Thymus (tissue), 11 donors: Measurements from ENCODE around the gene PBX1. TPM values are rescaled to one million over a fixed set of nuclear protein-coding genes. Genes with fewer than 3 reads are reported as not detected.

Experiments
- DNase-seq, 9 donors: peaks; one replicate each; pipeline ENCODE4 v3.0.0-alpha.2; 2013; ENCODE audit warnings: low spot score in 9 of 9, low read depth in 6 of 9, missing footprints in 1 of 9
- H3K27ac ChIP-seq, 2 donors: one replicate each; pipeline ENCODE4 v1.5.1; 2013; ENCODE audit warnings: control low read depth in 1 of 2, low read depth in 1 of 2, low read length in 1 of 2, mild to moderate bottlenecking in 1 of 2, moderate library complexity in 1 of 2
- H3K27me3 ChIP-seq, 2 donors: one replicate each; pipeline ENCODE4 v1.5.1; 2013; ENCODE audit warnings: low read length in 1 of 2; ENCODE audit not compliant: control insufficient read depth in 2 of 2, insufficient read depth in 1 of 2
- H3K36me3 ChIP-seq, 2 donors: one replicate each; pipeline ENCODE4 v1.5.1; 2013; ENCODE audit warnings: low read length in 1 of 2, mild to moderate bottlenecking in 1 of 2, moderate library complexity in 1 of 2; ENCODE audit not compliant: control insufficient read depth in 2 of 2, insufficient read depth in 2 of 2
- H3K4me1 ChIP-seq, 2 donors: one replicate each; pipeline ENCODE4 v1.5.1; 2013; ENCODE audit warnings: low read length in 2 of 2; ENCODE audit not compliant: control insufficient read depth in 2 of 2, insufficient read depth in 2 of 2
- H3K4me3 ChIP-seq, 2 donors: one replicate each; pipeline ENCODE4 v1.5.1; 2013; ENCODE audit warnings: low read length in 2 of 2, control low read depth in 1 of 2, mild to moderate bottlenecking in 1 of 2
- H3K9me3 ChIP-seq, 2 donors: one replicate each; pipeline ENCODE4 v1.5.1; 2013; ENCODE audit warnings: low read length in 1 of 2, mild to moderate bottlenecking in 1 of 2; ENCODE audit not compliant: control insufficient read depth in 2 of 2, insufficient read depth in 1 of 2
- WGBS: extraction: QIAGEN DNeasy Blood & Tissue Kit; methylation state at CpG from one replicate; pipeline ENCODE4 v1.1.7; 2013; 5-methylcytosine and 5-hydroxymethylcytosine counted together
- polyA plus RNA-seq: library from polyadenylated mRNA; stranded (reverse); fragments of 200-250 nt; gene quantifications from one replicate; pipeline ENCODE4 v1.2.3, GENCODE V29; 2013
- total RNA-seq: library from RNA; stranded (reverse); fragments of 120-200 nt; gene quantifications from one replicate; pipeline ENCODE4 v1.2.4, GENCODE V29; 2013
- donor health status: healthy.

The PBX1 gene
- total and polyA plus RNA-seq, 2 donors, result 12.7 to 12.9 TPM

DNA sequence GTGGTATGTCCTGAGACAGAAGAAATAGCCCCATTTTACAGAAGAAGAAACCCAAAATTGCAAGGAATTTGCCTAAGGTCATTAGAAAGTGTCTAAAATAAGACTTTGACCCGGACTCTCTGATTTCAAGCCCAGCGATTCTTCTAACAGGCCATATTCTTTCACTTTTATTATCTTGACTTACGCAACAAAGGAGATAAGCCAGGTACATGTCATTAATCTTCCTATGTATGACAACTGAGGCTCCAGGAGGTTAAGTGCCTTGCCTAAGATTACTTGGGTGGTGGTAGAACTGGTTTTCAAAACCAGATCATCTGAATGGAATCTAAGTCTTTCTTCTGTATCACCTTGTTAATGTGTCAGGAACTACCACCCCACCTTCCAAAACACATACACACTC is 124.3 kb downstream of the PBX1 start:
- peak in 1 of 9 donors; percentile 9 for DNase-seq
- H3K27me3 ChIP-seq, result no peaks in the 10 kb centered on the region
- H3K4me1 ChIP-seq, result no peaks in the 10 kb centered on the region
- no peaks in the 10 kb centered on the region for H3K36me3 ChIP-seq
- no peak overlapping the region for H3K27ac ChIP-seq
- H3K9me3 ChIP-seq, result no peaks in the 10 kb centered on the region
- no peak overlapping the region for H3K4me3 ChIP-seq
- 98% methylated on average over 3 of the region's 3 CpGs for WGBS

DNA sequence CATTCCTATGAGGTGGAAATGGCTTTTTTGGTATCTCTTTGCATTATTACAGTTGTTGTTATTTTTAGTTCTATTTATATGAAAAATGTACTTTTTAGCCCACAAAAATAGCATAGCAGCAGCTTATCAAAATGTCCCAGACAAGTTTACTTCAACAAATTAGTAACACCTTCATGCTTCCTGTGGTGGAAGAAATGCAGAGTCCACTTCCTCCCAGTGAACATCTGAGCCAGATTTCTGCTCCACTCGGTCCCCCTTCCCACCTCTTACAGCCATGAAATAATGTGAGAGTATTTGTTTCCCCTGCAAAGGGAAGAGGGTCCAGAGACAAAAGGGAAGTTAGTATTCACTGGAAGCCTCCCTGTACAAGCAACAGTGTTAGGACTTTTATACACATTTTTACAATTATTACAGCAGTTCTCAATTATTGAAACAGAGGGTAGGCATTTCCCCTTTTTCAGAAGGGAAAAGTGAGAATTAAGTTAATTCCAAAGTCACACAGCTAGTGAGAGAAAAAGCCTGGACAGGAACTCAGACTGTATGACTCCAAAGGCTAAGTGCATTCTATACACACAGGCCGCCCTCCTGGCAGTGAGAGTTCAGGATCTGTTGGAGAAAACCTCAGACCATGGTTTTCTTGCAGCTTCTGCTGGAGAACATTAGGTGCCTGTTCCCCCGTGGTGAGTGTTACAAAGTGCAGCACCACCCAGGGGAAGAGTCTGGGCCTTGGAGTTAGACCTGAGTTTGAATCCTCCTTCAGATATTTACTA is 126.5 kb downstream of the PBX1 start:
- H3K36me3 ChIP-seq, result no peaks in the 10 kb centered on the region
- no peaks in the 10 kb centered on the region for H3K4me1 ChIP-seq

GRCh38 chr1:164687777-164688176 is 128.8 kb downstream of the PBX1 start:
- Histone ChIP-seq H3K27ac (no peak overlapping the region), H3K27me3 (no peaks in the 10 kb centered on the region), H3K36me3 (no peaks in the 10 kb centered on the region), H3K9me3 (no peaks in the 10 kb centered on the region), H3K4me1 (no peaks in the 10 kb centered on the region), H3K4me3 (no peak overlapping the region)
- 97% methylated on average over 4 of the region's 4 CpGs for WGBS
- DNase-seq, result no peak

More for the DNA sequence above, 126.5 kb downstream of the PBX1 start:
- DNase-seq, result no peak
- Histone ChIP-seq H3K4me3 (no peak overlapping the region), H3K27ac (no peak overlapping the region), H3K27me3 (no peaks in the 10 kb centered on the region), H3K9me3 (no peaks in the 10 kb centered on the region)
- WGBS, result 44% methylated on average over 3 of the region's 3 CpGs

GRCh38 chr1:164688791-164689190 is 129.8 kb downstream of the PBX1 start:
- no peaks in the 10 kb centered on the region for H3K36me3 ChIP-seq
- no peak overlapping the region for H3K4me3 ChIP-seq
- H3K4me1 ChIP-seq, result no peaks in the 10 kb centered on the region
- H3K9me3 ChIP-seq, result no peaks in the 10 kb centered on the region
- 96% methylated on average over 11 of the region's 11 CpGs for WGBS
- H3K27ac ChIP-seq, result no peak overlapping the region
- no peak for DNase-seq
- H3K27me3 ChIP-seq, result no peaks in the 10 kb centered on the region

GRCh38 chr1:164689672-164690511 is 130.9 kb downstream of the PBX1 start:
- no peaks in the 10 kb centered on the region for H3K4me1 ChIP-seq
- 95% methylated on average over 13 of the region's 13 CpGs for WGBS

GRCh38 chr1:164692420-164692819 is 133.4 kb downstream of the PBX1 start:
- 93% methylated on average over 2 of the region's 2 CpGs for WGBS
- Histone ChIP-seq H3K27me3 (no peaks in the 10 kb centered on the region), H3K4me3 (no peak overlapping the region), H3K4me1 (no peaks in the 10 kb centered on the region), H3K27ac (no peak overlapping the region), H3K9me3 (no peaks in the 10 kb centered on the region), H3K36me3 (no peaks in the 10 kb centered on the region)
- DNase-seq, result no peak

More at GRCh38 chr1:164689672-164690511, 130.9 kb downstream of the PBX1 start:
- no peaks in the 10 kb centered on the region for H3K9me3 ChIP-seq
- DNase-seq, result no peak
- no peaks in the 10 kb centered on the region for H3K36me3 ChIP-seq
- no peaks in the 10 kb centered on the region for H3K27me3 ChIP-seq
- no peak overlapping the region for H3K27ac ChIP-seq
- no peak overlapping the region for H3K4me3 ChIP-seq

DNA sequence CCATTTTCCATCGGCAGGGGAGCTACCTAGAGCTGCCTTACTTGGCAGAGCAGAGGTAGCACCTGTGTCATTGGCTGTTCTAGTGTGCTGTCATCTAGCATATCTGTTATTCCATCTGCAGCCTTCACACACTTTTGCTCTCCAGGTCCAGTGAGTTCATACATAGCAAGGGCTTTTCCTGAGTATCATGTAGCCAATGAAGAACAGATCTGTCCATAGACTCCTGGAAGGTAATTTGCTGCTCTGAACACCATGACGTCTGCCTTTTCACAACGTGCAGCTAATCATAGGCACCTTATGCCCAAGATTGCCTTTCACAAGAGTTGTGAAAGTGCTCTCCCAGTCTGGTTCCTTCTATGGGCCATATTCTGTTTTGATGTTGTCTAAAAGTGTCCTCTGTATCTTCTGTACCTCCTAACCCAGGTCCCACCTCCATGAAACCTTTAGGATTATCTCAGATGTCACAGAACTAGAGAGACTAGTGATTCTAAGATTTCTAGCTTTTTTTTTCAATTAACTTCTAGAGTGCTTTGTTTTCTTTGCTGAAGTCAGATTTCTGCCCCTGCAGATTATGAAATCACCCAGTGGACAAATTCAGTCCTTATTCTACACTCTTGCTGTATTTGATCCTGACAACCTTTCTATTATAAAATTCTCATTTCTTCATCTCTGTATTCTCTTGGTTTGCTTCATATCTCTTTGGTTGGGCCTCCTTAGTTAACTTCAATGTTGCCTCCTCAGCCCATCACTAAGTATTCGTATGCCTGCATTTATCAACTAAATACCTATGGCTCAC is 134.8 kb downstream of the PBX1 start:
- WGBS, result 94% methylated on average over 4 of the region's 4 CpGs
- Histone ChIP-seq H3K36me3 (no peaks in the 10 kb centered on the region), H3K9me3 (no peaks in the 10 kb centered on the region), H3K4me3 (no peak overlapping the region), H3K4me1 (no peaks in the 10 kb centered on the region), H3K27ac (no peak overlapping the region), H3K27me3 (no peaks in the 10 kb centered on the region)
- no peak for DNase-seq

GRCh38 chr1:164694505-164694904 is 135.5 kb downstream of the PBX1 start:
- Histone ChIP-seq H3K27ac (no peak overlapping the region), H3K4me1 (no peaks in the 10 kb centered on the region), H3K27me3 (no peaks in the 10 kb centered on the region), H3K9me3 (no peaks in the 10 kb centered on the region), H3K36me3 (no peaks in the 10 kb centered on the region), H3K4me3 (no peak overlapping the region)
- no peak for DNase-seq
- WGBS, result 94% methylated on average over 2 of the region's 2 CpGs
